DMS153 treated with DMSO at 0.1 percent for 48 hours (cell line): ENCODE data around the gene CCDC159.
"Not testable (repeated sequence)": the region's sequence is repeated elsewhere in the genome, so short reads cannot be mapped to it uniquely, and the experiment has no call there.

Experiments used
- DNase-seq: peaks from one replicate; lab custom pipeline; 2025; ENCODE audit not compliant: unreplicated experiment; lab: John Stamatoyannopoulos, UW

The CCDC159 gene

GRCh38 chr19:11337080-11337479 is 9.2 kb upstream of the CCDC159 start:
- no peak for DNase-seq

- no peak for DNase-seq
These were observed 8.2 kb upstream of the CCDC159 start for GRCh38 chr19:11338121-11338520.

DNA sequence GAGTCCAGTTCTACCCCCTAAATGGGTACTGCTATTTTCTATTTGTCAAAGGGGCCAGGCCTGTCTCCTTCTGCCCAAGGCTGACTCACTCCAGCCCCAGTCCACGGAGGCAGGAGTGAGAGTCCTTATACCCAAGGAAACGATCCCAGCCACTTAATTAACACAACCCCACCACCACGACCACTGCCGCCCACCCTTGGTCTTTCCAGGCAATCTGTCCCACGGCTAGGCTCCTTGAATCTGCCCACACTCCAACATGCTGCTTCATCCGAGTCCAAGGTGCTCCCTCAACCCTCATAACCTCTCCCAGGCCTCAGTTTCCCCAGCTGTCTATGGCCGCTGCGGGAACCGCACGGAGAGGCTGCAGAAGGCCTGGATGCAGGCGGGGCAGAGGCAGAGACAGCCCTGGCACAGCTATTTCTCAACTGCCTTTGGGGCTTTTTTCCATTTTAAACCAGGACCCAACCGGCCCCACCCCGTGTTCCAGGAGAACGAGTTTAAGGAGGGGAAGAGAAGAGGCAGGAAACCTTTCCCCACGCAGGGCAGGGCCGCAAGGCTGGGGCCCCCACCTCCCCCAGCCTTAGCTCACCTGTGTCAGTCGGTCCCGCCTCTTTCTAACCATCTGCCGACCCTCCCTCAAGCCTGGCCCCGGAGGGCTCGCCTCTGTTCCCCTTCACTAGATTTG is 7.6 kb upstream of the CCDC159 start:
- DNase-seq: no peak

GRCh38 chr19:11339254-11340098 is 6.8 kb upstream of the CCDC159 start, which contains the start of gene RAB3D:
Gene RAB3D (minus strand): TSS chr19:11339657. CDS start chr19:11337399, 2,258 bp downstream.
- peak; percentile 89 for DNase-seq

DNA sequence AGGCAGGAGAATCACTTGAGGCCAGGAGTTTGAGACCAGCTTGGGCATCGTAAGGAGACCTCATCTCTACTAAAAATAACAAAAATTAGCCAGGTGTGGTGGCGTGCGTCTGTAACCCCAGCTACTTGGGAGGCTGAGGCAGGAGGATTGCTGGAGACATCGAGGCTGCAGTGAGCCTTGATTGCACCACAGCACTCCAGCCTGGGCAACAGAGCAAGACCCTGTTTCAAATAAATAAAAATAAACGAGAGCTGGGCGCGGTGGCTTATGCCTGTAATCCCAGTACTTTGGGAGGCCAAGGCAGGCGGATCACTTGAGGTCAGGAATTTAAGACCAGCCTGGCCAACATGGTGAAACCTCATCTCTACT is 6.2 kb upstream of the CCDC159 start:
- DNase-seq: not testable (repeated sequence)

DNA sequence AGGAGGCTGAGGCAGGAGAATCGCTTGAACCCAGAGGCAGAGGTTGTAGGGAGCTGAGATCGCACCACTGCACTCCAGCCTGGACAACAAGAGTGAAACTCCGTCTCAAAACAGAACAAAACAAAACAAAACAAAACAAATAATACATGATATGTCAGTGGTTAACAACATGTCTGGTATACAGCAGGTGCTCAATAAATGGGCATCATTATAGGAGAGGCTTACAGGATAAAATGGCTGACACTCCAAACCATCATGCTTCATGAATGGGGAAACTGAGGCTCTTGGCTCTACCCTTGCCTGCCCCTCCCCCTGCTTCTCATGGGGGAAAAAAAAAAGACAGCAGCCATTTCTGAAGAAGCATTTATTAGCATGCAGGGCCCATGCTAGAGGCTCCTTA is 3.9 kb upstream of the CCDC159 start:
- DNase-seq: no peak

DNA sequence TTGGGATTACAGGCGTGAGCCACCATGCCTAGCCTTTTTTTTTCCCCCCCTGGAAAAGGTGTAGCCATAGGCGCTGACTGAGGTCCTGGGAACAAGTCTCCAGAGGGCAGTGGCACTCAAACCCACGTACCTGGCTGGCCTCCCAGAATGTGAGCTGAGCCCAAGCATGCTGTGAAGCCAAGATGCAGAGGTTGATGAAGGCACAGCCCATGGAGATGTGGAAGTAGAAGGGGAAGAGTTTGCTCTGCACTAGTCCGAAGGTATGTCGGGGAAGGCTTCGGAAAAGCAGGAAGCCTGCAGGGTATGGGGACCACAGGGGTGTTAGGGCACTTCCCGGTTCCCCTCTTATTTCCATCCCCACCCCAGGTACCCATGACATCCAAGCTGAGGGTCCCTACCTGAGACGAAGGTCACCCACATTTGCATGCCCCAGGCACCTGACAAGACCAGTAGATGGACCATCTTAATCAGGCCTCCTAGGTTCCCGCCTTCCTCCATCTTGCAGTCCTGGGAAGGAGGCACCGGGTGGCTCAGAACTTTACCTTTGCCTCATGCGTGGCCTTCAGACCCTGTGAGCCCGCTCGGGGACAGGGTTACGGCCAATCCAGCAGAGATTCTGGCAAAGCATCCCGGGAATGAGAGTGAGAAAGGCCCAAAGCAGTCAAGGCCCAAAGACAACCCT is 1.1 kb upstream of the CCDC159 start:
- DNase-seq: no peak

DNA sequence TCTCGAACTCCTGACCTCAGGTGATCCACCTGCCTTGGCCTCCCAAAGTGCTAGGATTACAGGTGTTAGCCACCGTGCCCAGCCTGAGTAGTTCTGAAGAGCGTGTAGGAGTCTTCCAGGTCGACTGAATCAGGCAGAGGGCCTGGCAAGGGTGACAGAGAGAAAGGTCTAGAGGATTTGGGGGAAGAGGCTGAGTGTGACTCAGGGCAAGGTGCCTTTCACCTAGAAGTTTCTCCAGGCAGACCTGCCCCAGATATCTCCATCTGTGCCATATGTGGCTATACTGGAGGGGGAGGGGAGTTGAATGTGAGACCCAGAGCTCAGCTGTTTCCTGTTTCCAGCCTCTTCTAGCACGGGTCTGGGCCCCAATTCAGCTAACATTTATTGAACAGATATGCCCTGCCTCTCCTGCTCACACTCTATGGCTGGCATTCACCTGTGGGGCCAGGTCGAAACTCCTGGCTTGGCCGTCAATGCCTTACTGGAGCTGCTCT is 1.3 kb downstream of the CCDC159 start:
- DNase-seq: no peak

DNA sequence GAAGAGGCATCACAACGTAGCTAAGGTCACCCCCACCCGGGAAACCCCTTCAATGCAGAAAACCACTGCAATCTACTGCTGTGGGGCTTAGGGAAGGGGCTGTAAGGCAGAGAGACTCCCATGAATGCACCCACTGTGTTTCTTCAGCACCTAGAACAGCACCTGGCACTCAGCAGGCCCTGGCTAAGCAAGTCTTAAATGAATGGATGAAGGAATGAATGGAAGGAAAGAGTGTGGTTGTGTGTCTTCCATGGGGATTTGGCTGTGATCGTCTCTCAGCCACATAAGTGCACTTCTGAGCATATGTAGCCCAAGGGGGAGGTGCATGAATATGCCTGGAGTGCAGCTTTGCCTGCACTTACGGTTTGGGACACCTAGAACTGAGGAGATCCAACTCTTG is 2.9 kb downstream of the CCDC159 start:
- no peak for DNase-seq

GRCh38 chr19:11354102-11354501 is 7.8 kb downstream of the CCDC159 start:
- not testable (repeated sequence) for DNase-seq

GRCh38 chr19:11355160-11356073 is 9.1 kb downstream of the CCDC159 start, which contains the start of gene PLPPR2:
Gene PLPPR2 (plus strand): TSS chr19:11355432. CDS start chr19:11357674, 2,242 bp downstream.
- peak; percentile 68 for DNase-seq

- DNase-seq: no peak
These were observed 9.7 kb downstream of the CCDC159 start for GRCh38 chr19:11356074-11356397.

- DNase-seq: no peak
These were observed 10.6 kb downstream of the CCDC159 start for GRCh38 chr19:11356676-11357550.

- DNase-seq: no peak
These were observed 13.1 kb downstream of the CCDC159 start for GRCh38 chr19:11359421-11359820.

DNA sequence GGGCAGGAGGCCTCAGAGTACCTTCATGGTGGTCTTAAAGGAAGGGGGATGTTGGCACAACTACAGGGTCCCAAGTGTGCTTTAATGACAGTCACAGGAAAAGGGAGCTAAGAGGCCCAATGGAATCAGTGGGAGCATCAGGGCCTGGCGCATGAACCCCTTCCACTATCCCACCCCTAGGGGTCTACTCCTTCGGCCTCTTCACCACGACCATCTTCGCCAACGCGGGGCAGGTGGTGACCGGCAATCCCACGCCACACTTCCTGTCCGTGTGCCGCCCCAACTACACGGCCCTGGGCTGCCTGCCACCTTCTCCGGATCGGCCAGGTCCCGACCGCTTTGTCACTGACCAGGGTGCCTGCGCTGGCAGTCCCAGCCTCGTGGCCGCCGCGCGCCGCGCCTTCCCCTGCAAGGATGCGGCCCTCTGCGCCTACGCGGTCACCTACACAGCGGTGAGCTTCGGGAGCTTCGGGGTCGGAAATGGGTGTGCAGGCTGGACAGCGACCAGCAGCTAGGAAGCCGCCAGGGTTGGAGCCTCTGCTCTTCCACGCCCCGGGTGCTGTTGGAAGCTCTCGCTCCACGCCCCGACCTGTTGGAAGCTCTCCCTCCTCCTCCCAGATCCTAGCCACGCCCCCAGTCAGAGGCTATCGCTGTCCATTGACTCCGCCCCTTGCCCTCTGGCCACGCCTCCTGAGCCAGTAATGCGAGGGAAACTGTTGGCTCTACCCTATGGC is 14.9 kb downstream of the CCDC159 start:
- no peak for DNase-seq

DNA sequence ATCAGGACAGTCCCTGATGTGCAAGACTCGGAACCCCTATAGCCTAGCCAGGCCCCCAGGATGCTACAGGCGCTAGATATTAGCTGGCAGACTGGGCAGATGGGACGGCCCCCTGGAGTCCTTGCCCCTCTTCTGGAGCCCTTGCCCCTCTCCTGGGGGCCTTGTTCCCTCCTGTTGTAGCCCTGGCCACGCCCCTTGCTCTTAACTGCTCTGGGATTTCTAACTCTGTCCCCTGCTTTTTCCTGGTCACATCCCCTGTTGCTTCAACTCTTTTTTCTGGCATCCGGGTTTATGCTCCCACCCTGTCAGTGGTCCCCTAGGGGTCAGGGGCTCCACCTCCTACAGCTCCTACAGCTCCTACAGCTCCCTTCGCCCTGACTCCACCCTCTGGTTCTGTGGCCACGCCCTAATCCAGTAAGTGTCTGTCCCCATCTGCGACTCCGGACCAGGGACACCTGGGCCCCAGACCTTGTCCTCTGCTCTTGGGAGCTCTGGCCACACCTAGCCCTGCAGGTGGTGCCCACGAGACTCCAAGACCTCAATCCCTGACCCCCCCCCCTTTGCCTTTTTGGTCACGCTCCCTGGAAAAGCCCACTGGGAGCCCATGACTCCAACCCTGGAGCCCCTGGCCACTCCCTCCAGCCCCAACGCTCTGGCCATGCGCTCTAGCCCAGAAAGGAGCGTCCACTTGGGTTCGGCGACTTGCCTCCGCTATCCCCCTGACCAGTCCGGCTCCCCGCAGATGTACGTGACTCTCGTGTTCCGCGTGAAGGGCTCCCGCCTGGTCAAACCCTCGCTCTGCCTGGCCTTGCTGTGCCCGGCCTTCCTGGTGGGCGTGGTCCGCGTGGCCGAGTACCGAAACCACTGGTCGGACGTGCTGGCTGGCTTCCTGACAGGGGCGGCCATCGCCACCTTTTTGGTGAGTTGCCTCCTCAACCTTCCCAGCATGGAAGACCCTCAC is 15.7 kb downstream of the CCDC159 start:
- DNase-seq: no peak

DNA sequence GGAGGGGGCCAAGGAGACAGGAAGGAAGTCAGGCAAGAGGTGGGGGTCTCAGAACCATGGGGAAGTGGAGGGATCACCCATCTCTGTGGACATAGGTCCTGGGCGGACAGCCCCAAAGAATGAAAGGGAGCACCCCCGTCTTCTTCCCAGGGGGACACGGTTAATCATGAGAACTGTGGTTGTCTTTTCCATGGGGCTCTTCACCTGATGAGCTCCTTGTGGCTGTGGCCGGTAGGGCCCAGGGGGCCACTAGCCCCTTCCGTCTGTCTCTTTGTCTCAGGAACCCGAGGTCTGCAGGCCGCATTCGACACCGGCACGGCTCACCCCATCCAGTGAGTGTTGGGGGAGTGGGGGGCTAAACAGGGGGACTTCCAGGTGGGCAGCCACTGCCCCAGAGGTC is 17.6 kb downstream of the CCDC159 start:
- no peak for DNase-seq
